Neuronal stem cell (in vitro differentiated cells): ENCODE data around the gene VMO1.

ENCODE experiments used
- DNase-seq: peaks from one replicate; pipeline ENCODE4 v3.0.0-alpha.2; 2013; ENCODE audit warnings: low spot score
- H2AFZ ChIP-seq: one replicate; pipeline ENCODE4 v1.6.1; 2013; ENCODE audit warnings: mild to moderate bottlenecking, low read length, inconsistent platforms
- H2AK5ac ChIP-seq: 2 replicates; pipeline ENCODE4 v1.6.1; 2013; ENCODE audit warnings: low read depth, mild to moderate bottlenecking, inconsistent platforms, low read length, moderate library complexity, mixed read lengths
- H2BK120ac ChIP-seq: 2 replicates; pipeline ENCODE4 v1.6.1; 2013; ENCODE audit warnings: low read depth, mild to moderate bottlenecking, inconsistent platforms, low read length, moderate library complexity, mixed read lengths
- H2BK12ac ChIP-seq: one replicate; pipeline ENCODE4 v1.6.1; 2013; ENCODE audit warnings: low read length, inconsistent platforms
- H2BK15ac ChIP-seq: 2 replicates; pipeline ENCODE4 v1.6.1; 2013; ENCODE audit warnings: mild to moderate bottlenecking, low read length, inconsistent platforms, mixed read lengths
- H2BK5ac ChIP-seq: one replicate; pipeline ENCODE4 v1.6.1; 2013; ENCODE audit warnings: inconsistent platforms, mild to moderate bottlenecking, low read length, moderate library complexity
- H3K14ac ChIP-seq: one replicate; pipeline ENCODE4 v1.6.1; 2013; ENCODE audit warnings: low read length, inconsistent platforms
- H3K18ac ChIP-seq: 2 replicates; pipeline ENCODE4 v1.6.1; 2013; ENCODE audit warnings: low read length, inconsistent platforms
- H3K23ac ChIP-seq: 2 replicates; pipeline ENCODE4 v1.6.1; 2013; ENCODE audit warnings: low read depth, mild to moderate bottlenecking, mixed read lengths, low read length, inconsistent platforms; ENCODE audit not compliant: poor library complexity
- H3K27ac ChIP-seq: replicated peaks from 3 replicates; pipeline ENCODE4 v1.5.1; 2013; ENCODE audit warnings: low read length, inconsistent platforms
- H3K27me3 ChIP-seq, 3 experiments: 2 replicates each; pipeline ENCODE4 v1.6.1; 2013; ENCODE audit warnings: low read length in 3 of 3, mild to moderate bottlenecking in 2 of 3, inconsistent platforms in 1 of 3, low read depth in 1 of 3, mixed read lengths in 1 of 3, moderate library complexity in 1 of 3; ENCODE audit not compliant: control insufficient read depth in 3 of 3, insufficient read depth in 3 of 3
- H3K36me3 ChIP-seq, 2 donors: replicated peaks in 1 of 2; 2 replicates each; pipeline ENCODE4 v1.6.1; 2013; ENCODE audit warnings: low read length in 2 of 2; ENCODE audit not compliant: control insufficient read depth in 2 of 2, insufficient read depth in 2 of 2
- H3K4ac ChIP-seq: 2 replicates; pipeline ENCODE4 v1.6.1; 2013; ENCODE audit warnings: inconsistent platforms, mild to moderate bottlenecking, low read length, moderate library complexity
- H3K4me1 ChIP-seq, 2 donors: 1 replicate in 1 of 2; 2 replicates in 1 of 2; pipeline ENCODE4 v1.6.1; 2013; ENCODE audit warnings: low read length in 2 of 2, low read depth in 1 of 2; ENCODE audit not compliant: control insufficient read depth in 2 of 2, insufficient read depth in 1 of 2
- H3K4me2 ChIP-seq: one replicate; pipeline ENCODE4 v1.6.1; 2013; ENCODE audit warnings: mild to moderate bottlenecking, low read length, inconsistent platforms; ENCODE audit not compliant: insufficient read depth, poor library complexity, severe bottlenecking
- H3K4me3 ChIP-seq, 2 donors: 2 replicates each; pipeline ENCODE4 v1.5.1; 2013; ENCODE audit warnings: low read length in 2 of 2, mild to moderate bottlenecking in 2 of 2, inconsistent platforms in 1 of 2, moderate library complexity in 1 of 2
- H3K79me1 ChIP-seq: one replicate; pipeline ENCODE4 v1.6.1; 2013; ENCODE audit warnings: low read depth, mild to moderate bottlenecking, inconsistent platforms, low read length, moderate library complexity
- H3K9ac ChIP-seq: one replicate; pipeline ENCODE4 v1.6.1; 2013; ENCODE audit warnings: mild to moderate bottlenecking, low read depth, low read length, inconsistent platforms; ENCODE audit not compliant: poor library complexity
- H3K9me3 ChIP-seq, 2 donors: replicated peaks in 1 of 2; 2 replicates each; pipeline versions ENCODE3 to v1.6.1; 2013; ENCODE audit warnings: low read length in 2 of 2, mild to moderate bottlenecking in 2 of 2, inconsistent platforms in 1 of 2, low read depth in 1 of 2, mixed read lengths in 1 of 2, moderate library complexity in 1 of 2; ENCODE audit not compliant: control insufficient read depth in 2 of 2, insufficient read depth in 1 of 2
- H4K8ac ChIP-seq: one replicate; pipeline ENCODE4 v1.6.1; 2013; ENCODE audit warnings: low read depth, mild to moderate bottlenecking, inconsistent platforms, low read length, moderate library complexity
- H4K91ac ChIP-seq: one replicate; pipeline ENCODE4 v1.6.1; 2013; ENCODE audit warnings: low read length, low read depth, mild to moderate bottlenecking, inconsistent platforms; ENCODE audit not compliant: poor library complexity
- WGBS, 2 donors: extraction: QIAGEN DNeasy Blood & Tissue Kit; methylation state at CpG; one replicate each; pipeline ENCODE4 v1.1.7; 2013; ENCODE audit warnings: missing lambda C conversion rate in 2 of 2, mixed read lengths in 1 of 2; ENCODE audit not compliant: insufficient read length in 2 of 2, insufficient replicate concordance in 1 of 2; ENCODE audit errors: extremely low coverage in 2 of 2; 5-methylcytosine and 5-hydroxymethylcytosine counted together

Gene VMO1

GRCh38 chr17:4766723-4767122, 19.4 kb downstream of the VMO1 start:
- Histone ChIP-seq H2BK12ac (no peak overlapping the region), H3K27ac (no peak overlapping the region), H2BK15ac (no peak overlapping the region), H3K36me3 (no peaks in the 10 kb centered on the region), H3K4me3 (no peak overlapping the region), H3K9me3 (peaks cover 0 to 2% of the 10 kb centered on the region in 2 donors), H3K4me1 (no peaks in the 10 kb centered on the region), H3K14ac (no peak overlapping the region), H3K9ac (no peak overlapping the region), H4K8ac (no peak overlapping the region), H2BK120ac (no peak overlapping the region), H4K91ac (no peak overlapping the region), H3K23ac (no peak overlapping the region), H3K27me3 (peaks cover 0 to 14% (median 0%) of the 10 kb centered on the region in 3 experiments), H3K79me1 (no peaks in the 10 kb centered on the region), H2AK5ac (no peak overlapping the region), H2AFZ (no peak overlapping the region), H2BK5ac (no peak overlapping the region), H3K4me2 (no peak overlapping the region), H3K4ac (no peak overlapping the region), H3K18ac (no peak overlapping the region)
- no peak for DNase-seq
- WGBS, 2 donors, result no CpG with 5 or more reads among the region's 9 CpGs

- WGBS, 2 donors, result no CpG with 5 or more reads among the region's 3 CpGs
- no peak overlapping the region for H4K8ac ChIP-seq
Observed at GRCh38 chr17:4766201-4766600, 20.0 kb downstream of the VMO1 start.

GRCh38 chr17:4764595-4764994, 21.6 kb downstream of the VMO1 start:
- H4K8ac ChIP-seq, result no peak overlapping the region
- H3K4me1 ChIP-seq, result no peaks in the 10 kb centered on the region
- no peak overlapping the region for H2BK120ac ChIP-seq
- WGBS, 2 donors, result no CpG with 5 or more reads among the region's 3 CpGs
- DNase-seq, result no peak
- H3K4me3 ChIP-seq, result no peak overlapping the region
- H2BK5ac ChIP-seq, result no peak overlapping the region
- no peak overlapping the region for H3K18ac ChIP-seq
- no peak overlapping the region for H2BK15ac ChIP-seq
- H3K36me3 ChIP-seq, result no peaks in the 10 kb centered on the region
- H3K9ac ChIP-seq, result no peak overlapping the region
- H3K4me2 ChIP-seq, result no peak overlapping the region
- H2AK5ac ChIP-seq, result no peak overlapping the region
- no peaks in the 10 kb centered on the region for H3K79me1 ChIP-seq
- no peak overlapping the region for H2BK12ac ChIP-seq
- no peak overlapping the region for H3K4ac ChIP-seq
- no peak overlapping the region for H2AFZ ChIP-seq
- H3K23ac ChIP-seq, result no peak overlapping the region
- H4K91ac ChIP-seq, result no peak overlapping the region
- no peaks in the 10 kb centered on the region for H3K9me3 ChIP-seq
- no peak overlapping the region for H3K27ac ChIP-seq
- peaks cover 0 to 12% (median 0%) of the 10 kb centered on the region in 3 experiments for H3K27me3 ChIP-seq
- H3K14ac ChIP-seq, result no peak overlapping the region

More at GRCh38 chr17:4766201-4766600, 20.0 kb downstream of the VMO1 start:
- Histone ChIP-seq H3K9me3 (no peaks in the 10 kb centered on the region), H3K23ac (no peak overlapping the region), H3K14ac (no peak overlapping the region), H2BK12ac (no peak overlapping the region), H4K91ac (no peak overlapping the region), H2AK5ac (no peak overlapping the region), H2AFZ (no peak overlapping the region), H3K27ac (no peak overlapping the region), H2BK15ac (no peak overlapping the region), H3K9ac (no peak overlapping the region), H3K18ac (no peak overlapping the region), H3K4me1 (no peaks in the 10 kb centered on the region), H2BK5ac (no peak overlapping the region), H3K79me1 (no peaks in the 10 kb centered on the region), H3K4me2 (no peak overlapping the region), H3K4ac (no peak overlapping the region), H2BK120ac (no peak overlapping the region), H3K36me3 (no peaks in the 10 kb centered on the region), H3K27me3 (peaks cover 0 to 12% (median 0%) of the 10 kb centered on the region in 3 experiments), H3K4me3 (no peak overlapping the region)
- DNase-seq, result no peak

- Histone ChIP-seq H3K23ac (no peak overlapping the region), H3K14ac (no peak overlapping the region), H2AFZ (no peak overlapping the region), H2BK12ac (no peak overlapping the region), H3K27ac (no peak overlapping the region), H4K91ac (no peak overlapping the region), H2BK120ac (no peak overlapping the region), H3K27me3 (peaks cover 0 to 24% (median 0%) of the 10 kb centered on the region in 3 experiments), H3K4me1 (no peaks in the 10 kb centered on the region), H3K9me3 (no peaks in the 10 kb centered on the region), H3K4me3 (no peak overlapping the region), H3K79me1 (no peaks in the 10 kb centered on the region), H3K4me2 (no peak overlapping the region), H3K9ac (no peak overlapping the region), H4K8ac (no peak overlapping the region), H2BK15ac (no peak overlapping the region), H3K4ac (no peak overlapping the region), H2AK5ac (no peak overlapping the region), H2BK5ac (no peak overlapping the region), H3K18ac (no peak overlapping the region), H3K36me3 (no peaks in the 10 kb centered on the region)
- WGBS, 2 donors, result no CpG with 5 or more reads among the region's 10 CpGs
- no peak for DNase-seq
Observed at GRCh38 chr17:4759776-4760236, 26.4 kb downstream of the VMO1 start.
